B cell (primary cell): ENCODE results near the gene CLEC7A.

ENCODE experiments used
- CTCF ChIP-seq: fragments of 200-600 bp; IDR thresholded peaks from one replicate; pipeline ENCODE4 v1.8.0; 2022; ENCODE audit warnings: antibody characterized with exemption, mild to moderate bottlenecking
- EZH2 ChIP-seq: IDR thresholded peaks from 2 replicates; pipeline ENCODE4 v1.6.1; 2012; ENCODE audit warnings: borderline replicate concordance, low read depth, mild to moderate bottlenecking, moderate library complexity, low read length; ENCODE audit not compliant: insufficient read depth, poor library complexity, severe bottlenecking

DNA sequence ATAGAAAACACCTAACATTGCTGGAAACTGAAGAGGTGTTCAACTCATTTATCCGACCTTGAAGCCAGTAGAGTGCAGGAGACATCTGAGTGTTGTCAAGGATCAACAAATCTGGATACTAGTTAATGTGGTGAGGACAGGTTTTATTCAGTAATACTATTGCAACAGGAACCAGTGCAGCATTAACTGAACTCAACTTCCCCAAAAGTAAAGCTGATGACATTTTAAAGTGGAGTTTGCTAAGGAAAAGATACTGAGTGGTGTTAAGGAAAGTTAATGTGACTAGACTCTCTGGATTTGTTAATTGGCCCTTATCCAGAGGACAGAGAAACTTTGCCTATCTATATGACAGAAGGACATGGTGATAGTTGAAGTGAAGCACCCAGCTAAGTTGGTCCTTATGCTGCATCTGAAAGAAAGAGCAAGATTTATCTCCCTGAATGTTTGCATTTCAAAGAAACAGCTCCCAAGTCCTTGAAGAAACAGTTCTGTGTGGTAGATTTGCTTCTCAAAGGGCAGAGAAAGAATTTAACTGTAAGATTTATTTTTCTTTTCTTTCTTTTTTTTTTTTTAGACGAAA is 1.2 kb upstream of the CLEC7A start:
- no peak for TF ChIP-seq CTCF
- no peak for TF ChIP-seq EZH2
